Activated T-cell treated with anti-CD3 and anti-CD28 coated beads, Interleukin-2, amount 50 U/mL, for 72 hours (primary cell): Measurements from ENCODE around the gene SCAF11. TPM values are rescaled to one million over a fixed set of nuclear protein-coding genes. Genes with fewer than 3 reads are reported as not detected.

ENCODE experiments used
- ATAC-seq, 2 donors: fragments of 150-1000 bp; cut with Tn5 transposase; replicated peaks in 1 of 2; 2 replicates each; pipeline ENCODE4 v1.10.0; 2021; ENCODE audit warnings: moderate library complexity in 2 of 2, mild to moderate bottlenecking in 1 of 2
- DNase-seq, 2 donors: peaks; one replicate each; pipeline ENCODE4 v3.0.0; 2021 to 2022; ENCODE audit warnings: mixed read lengths in 1 of 2
- H3K27ac Mint-ChIP-seq: one replicate; pipeline ENCODE4 v1.8.0; 2022; ENCODE audit warnings: mild to moderate bottlenecking, moderate library complexity, mixed read lengths
- H3K27me3 Mint-ChIP-seq: one replicate; pipeline ENCODE4 v1.8.0; 2022; ENCODE audit warnings: low read depth, mixed read lengths
- H3K36me3 Mint-ChIP-seq, 2 donors: one replicate each; pipeline ENCODE4 v1.8.0; 2022; ENCODE audit warnings: mixed read lengths in 2 of 2, mild to moderate bottlenecking in 1 of 2; ENCODE audit not compliant: insufficient read depth in 2 of 2
- H3K4me1 Mint-ChIP-seq: one replicate; pipeline ENCODE4 v1.8.0; 2022; ENCODE audit warnings: low read depth, mixed read lengths
- H3K4me3 Mint-ChIP-seq, 2 donors: one replicate each; pipeline ENCODE4 v1.8.0; 2022; ENCODE audit warnings: mild to moderate bottlenecking in 2 of 2, mixed read lengths in 2 of 2, moderate library complexity in 2 of 2
- H3K9me3 Mint-ChIP-seq, 2 donors: one replicate each; pipeline ENCODE4 v1.8.0; 2022; ENCODE audit warnings: mixed read lengths in 2 of 2
- total RNA-seq, 2 donors: library from RNA; stranded (reverse); gene quantifications; one replicate each; pipeline ENCODE4 v1.2.3, GENCODE V29; 2022

SCAF11 gene
- total RNA-seq, 2 donors from 2014 or later, result 114 to 118 TPM

DNA sequence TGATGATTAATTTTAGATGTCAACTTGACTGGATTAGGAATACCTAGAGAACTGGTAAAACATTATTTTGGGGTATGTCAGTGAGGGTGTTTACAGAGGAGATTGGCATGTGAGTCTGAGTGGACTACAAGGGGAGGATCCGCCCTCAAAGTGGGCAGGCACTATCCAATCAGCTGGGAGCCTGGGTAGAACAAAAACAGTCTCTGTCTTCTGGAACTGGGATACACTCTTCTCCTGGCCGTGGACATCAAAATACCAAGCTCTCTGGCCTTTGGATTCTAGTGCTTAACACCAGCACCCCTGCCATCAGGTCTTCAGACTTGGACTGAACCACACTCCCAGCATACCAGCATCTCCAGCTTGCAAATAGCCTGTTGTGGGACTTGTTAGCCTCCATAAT, 4.4 kb upstream of the SCAF11 start:
- Mint-ChIP-seq H3K4me3 (no peak overlapping the region), H3K36me3 (peaks cover 5% of the 10 kb centered on the region in 2 donors), H3K27me3 (no peaks in the 10 kb centered on the region), H3K9me3 (no peaks in the 10 kb centered on the region), H3K4me1 (peaks cover 13% of the 10 kb centered on the region), H3K27ac (no peak overlapping the region)
- DNase-seq (no peak), ATAC-seq (no peak)

DNA sequence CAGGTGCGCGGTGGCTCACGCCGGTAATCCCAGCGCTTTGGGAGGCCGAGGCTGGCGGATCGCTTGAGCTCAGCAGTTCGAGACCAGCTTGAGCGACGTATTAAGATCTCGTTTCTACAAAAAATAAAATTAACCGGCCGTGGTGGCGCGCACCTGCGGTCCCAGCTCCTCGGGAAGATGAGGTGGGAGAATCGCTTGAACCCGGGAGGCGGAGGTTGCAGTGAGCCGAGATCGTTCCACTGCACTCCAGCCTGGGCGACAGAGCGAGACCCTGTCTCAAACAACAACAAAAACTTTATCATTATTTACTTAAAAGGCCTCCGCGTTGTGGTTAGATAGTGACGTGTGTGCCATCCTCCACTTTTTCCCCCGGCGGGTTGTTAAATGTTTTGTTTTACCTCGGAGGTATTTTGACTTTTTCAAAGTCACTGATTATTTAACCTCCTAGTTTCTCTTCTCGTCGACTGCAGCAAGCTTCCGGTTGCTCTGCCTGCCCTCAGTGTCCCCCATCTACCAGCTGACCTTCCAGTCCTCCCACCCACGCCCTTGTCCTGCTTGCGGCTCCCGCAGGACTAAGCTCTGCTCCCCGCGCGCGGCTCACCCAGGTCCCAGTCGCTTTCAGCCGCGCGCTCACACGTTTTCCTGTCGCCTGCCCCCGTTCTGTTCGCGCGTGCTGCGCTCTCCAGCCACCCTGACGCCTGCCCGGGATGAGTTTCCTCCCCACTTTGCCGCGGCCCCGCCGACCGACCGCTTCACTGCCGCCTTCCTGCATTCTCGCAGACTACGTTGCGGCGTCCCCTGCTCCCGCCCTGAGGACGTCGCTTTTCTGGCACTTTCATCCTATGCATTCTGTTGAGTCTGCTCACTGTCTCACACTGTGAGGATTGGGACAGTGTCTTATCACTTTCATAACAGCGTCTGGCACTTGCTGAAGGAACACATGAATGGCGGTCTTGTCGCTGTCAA, 1.2 kb upstream of the SCAF11 start:
- DNase-seq, result peak; percentile 81 to 82
- no peaks in the 10 kb centered on the region for H3K9me3 Mint-ChIP-seq
- peaks cover 38% of the 10 kb centered on the region for H3K4me1 Mint-ChIP-seq
- peak overlapping the region; percentile 98 for H3K27ac Mint-ChIP-seq
- H3K36me3 Mint-ChIP-seq, result peaks cover 6 to 7% of the 10 kb centered on the region in 2 donors
- H3K4me3 Mint-ChIP-seq, result peak overlapping the region; percentile 93 to 97
- peak; percentile 19 to 29 for ATAC-seq
- H3K27me3 Mint-ChIP-seq, result no peaks in the 10 kb centered on the region

DNA sequence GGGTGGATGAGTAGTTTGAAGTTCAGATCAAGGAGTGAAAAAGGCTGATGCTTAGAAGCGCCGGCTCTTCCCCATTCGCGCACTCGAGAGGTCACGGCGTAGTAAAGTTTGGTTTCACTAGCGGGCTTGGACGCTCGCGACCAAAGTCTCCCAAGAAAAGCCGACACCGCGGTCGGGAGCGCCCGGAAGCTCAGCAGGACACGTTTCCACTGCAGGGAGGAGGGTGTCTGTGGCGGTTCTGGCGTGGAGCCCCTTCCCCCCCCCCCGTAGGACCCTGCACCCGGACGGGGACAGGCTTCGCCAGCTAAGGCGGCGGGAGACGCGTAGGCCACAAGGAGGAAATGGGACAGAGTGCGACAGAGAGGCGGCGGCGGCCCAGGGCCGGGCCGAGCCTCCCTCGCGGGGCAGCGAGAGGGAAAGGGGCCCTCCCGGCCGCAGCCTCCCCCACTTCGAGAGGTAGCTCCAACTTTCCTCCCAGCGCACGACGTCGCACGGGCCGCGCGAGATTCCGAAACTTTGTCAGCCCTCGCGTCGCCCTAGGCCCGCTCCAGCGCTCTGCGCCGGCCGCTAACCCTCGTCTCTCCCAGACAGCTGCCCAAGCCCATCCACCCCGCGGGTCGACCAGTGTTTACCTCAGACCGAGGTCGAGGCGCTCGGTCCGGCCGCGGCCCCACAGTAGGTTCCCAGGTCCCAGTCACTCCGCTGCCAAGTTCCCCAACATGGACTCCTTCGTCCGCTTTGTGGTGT, 480 bp downstream of the SCAF11 start:
- no peaks in the 10 kb centered on the region for H3K27me3 Mint-ChIP-seq
- peak; percentile 64 to 65 for DNase-seq
- peak overlapping the region; percentile 98 for H3K27ac Mint-ChIP-seq
- H3K4me3 Mint-ChIP-seq, result peak overlapping the region; percentile 93 to 97
- H3K36me3 Mint-ChIP-seq, result peaks cover 15 to 20% of the 10 kb centered on the region in 2 donors
- H3K9me3 Mint-ChIP-seq, result peaks cover 0 to 2% of the 10 kb centered on the region in 2 donors
- peaks cover 55% of the 10 kb centered on the region for H3K4me1 Mint-ChIP-seq
- ATAC-seq, result peak; percentile 36

DNA sequence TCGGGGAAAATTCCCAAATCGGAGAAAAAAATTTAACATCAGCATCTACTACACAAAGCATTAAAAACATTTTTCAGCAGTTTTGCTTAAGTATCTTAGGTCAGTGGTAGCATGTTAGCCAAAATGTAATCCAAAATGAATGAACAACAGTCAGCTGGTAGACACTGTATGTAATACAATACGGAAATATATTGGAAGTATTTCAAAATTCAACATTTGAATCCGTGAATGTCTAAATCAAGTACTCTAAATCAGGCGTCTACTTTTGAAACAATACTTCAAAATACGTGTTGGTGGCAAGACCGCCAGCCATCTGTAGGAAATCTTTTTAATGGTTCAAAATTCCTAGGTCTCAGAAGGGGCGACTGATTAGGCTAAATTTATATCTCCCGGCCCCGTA, 1.1 kb downstream of the SCAF11 start:
- H3K4me3 Mint-ChIP-seq, result peak overlapping the region; percentile 93 to 97
- peak overlapping the region; percentile 98 for H3K27ac Mint-ChIP-seq
- ATAC-seq (no peak), DNase-seq (no peak)
- no peaks in the 10 kb centered on the region for H3K27me3 Mint-ChIP-seq
- peaks cover 61% of the 10 kb centered on the region for H3K4me1 Mint-ChIP-seq
- H3K36me3 Mint-ChIP-seq, result peaks cover 15 to 20% of the 10 kb centered on the region in 2 donors
- peaks cover 0 to 2% of the 10 kb centered on the region in 2 donors for H3K9me3 Mint-ChIP-seq

DNA sequence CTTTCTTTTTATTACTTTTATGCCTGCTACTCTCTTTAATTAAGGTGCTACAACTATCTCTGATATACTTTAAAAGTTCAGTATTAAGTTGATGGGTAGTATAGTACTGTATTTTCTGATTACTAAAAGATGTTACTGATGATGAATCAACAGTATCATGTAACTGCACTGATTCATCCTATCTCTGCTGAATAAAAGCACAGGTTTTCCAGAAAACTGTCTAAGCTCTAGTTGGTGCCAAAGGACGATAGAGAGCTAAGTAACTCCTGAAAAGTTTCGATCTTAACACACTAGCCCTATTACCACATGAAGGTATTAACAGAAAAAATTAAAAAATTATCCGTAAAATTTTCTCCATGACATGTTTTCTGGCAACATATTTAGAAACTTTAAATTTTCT, 2.1 kb downstream of the SCAF11 start:
- H3K4me3 Mint-ChIP-seq, result peak overlapping the region; percentile 83 to 93
- peak overlapping the region; percentile 90 for H3K27ac Mint-ChIP-seq
- DNase-seq (no peak), ATAC-seq (no peak)
- H3K36me3 Mint-ChIP-seq, result peaks cover 15 to 20% of the 10 kb centered on the region in 2 donors
- H3K9me3 Mint-ChIP-seq, result peaks cover 0 to 2% of the 10 kb centered on the region in 2 donors
- H3K4me1 Mint-ChIP-seq, result peaks cover 71% of the 10 kb centered on the region
- no peaks in the 10 kb centered on the region for H3K27me3 Mint-ChIP-seq

DNA sequence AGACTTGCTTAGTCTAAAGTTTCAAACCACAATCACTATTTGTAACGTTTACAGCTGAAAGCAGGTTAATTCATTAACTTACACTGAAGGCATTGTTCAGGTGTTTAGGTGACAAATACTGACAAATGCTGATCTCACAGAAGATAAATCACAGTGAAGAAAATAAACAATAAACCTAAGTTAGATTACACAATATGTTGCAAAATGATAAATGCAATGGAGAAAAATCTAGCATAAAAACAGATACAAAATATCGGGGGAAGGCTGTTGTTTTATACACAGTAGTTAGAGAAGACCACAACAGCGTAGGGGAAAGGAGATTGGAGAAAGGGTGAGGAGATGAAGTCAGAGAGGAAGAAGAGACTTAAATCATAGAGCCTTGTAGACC, 3.0 kb downstream of the SCAF11 start:
- Mint-ChIP-seq H3K27me3 (no peaks in the 10 kb centered on the region), H3K4me3 (peak overlapping the region; percentile 83 to 93), H3K4me1 (peaks cover 80% of the 10 kb centered on the region), H3K36me3 (peaks cover 15 to 20% of the 10 kb centered on the region in 2 donors), H3K9me3 (peaks cover 0 to 2% of the 10 kb centered on the region in 2 donors), H3K27ac (peak overlapping the region; percentile 32)
- ATAC-seq (no peak), DNase-seq (no peak)

DNA sequence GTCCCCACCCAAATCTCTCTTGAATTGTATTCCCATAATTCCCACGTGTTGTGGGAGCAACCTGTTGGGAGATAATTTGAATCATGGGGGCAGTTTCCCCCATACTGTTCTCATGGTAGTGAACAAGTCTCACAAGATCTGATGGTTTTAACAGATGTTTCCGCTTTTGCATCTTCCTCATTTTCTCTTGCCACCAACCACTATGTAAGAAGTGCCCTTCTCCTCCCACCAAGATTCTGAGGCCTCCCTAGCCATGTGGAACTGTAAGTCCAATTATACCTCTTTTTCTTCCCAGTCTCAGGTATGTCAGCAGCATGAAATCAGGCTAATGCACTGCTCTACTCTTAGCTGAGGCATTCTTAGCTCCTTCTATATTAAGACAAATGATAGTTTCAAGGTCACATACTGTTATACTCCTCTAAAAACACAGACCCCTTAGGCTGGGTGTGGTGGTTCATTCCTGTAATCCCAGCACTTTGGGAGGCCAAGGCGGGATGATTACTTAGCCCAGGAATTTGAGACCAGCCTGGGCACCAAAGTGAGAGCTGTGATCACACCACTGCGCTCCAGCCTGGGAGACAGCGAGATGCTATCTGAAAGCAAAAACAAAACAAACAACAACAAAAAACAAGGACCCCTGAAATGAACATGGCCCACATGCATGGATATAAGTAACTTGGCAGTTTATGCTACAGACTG, 3.6 kb downstream of the SCAF11 start:
- H3K36me3 Mint-ChIP-seq, result peaks cover 13 to 20% of the 10 kb centered on the region in 2 donors
- H3K27ac Mint-ChIP-seq, result peak overlapping the region; percentile 32
- ATAC-seq, result no peak

DNA sequence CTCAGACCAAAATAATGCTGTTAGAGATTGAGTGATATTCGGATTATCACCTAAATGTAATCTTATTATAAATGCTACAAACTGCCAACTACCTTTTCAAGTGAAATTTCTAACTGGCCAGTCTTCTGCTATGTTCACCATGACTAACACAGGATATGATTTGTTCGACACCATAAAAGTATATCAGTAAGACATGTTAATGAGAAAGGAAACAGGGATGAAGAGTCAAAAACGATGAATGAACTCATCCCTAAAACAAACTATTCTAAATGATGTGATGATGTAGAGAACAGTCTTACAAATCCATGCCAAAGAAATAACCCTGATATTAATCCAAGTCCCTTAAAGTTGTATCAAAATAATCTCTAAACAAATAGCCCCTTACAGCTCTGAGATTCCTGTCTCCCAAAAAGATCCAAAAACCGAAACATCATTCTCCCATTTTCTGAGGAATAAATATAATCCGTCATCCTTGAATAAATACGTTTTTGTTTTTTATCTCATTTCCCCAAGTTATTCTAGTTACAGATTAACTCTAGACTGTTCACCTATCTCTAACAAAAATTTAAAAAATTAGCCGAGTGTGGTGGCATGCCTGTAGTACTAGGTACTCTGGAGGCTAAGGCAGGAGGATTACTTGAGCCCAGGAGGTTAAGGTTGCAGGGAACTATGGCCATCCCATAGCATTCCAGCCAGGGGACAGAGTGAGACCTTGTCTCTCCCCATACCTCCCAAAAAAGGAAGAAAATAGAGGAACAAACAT, 9.1 kb downstream of the SCAF11 start:
- Mint-ChIP-seq H3K4me1 (peaks cover 91% of the 10 kb centered on the region), H3K27me3 (no peaks in the 10 kb centered on the region), H3K4me3 (peak overlapping the region in 1 of 2 donors; percentile 53), H3K36me3 (peaks cover 7 to 10% of the 10 kb centered on the region in 2 donors), H3K9me3 (peaks cover 0 to 2% of the 10 kb centered on the region in 2 donors), H3K27ac (peak overlapping the region; percentile 3)
- DNase-seq (no peak), ATAC-seq (peak; percentile 41 to 77)

More for the DNA sequence above, 3.6 kb downstream of the SCAF11 start:
- peaks cover 0 to 2% of the 10 kb centered on the region in 2 donors for H3K9me3 Mint-ChIP-seq
- peak overlapping the region; percentile 10 to 83 for H3K4me3 Mint-ChIP-seq
- DNase-seq, result no peak
- peaks cover 75% of the 10 kb centered on the region for H3K4me1 Mint-ChIP-seq
- H3K27me3 Mint-ChIP-seq, result no peaks in the 10 kb centered on the region

DNA sequence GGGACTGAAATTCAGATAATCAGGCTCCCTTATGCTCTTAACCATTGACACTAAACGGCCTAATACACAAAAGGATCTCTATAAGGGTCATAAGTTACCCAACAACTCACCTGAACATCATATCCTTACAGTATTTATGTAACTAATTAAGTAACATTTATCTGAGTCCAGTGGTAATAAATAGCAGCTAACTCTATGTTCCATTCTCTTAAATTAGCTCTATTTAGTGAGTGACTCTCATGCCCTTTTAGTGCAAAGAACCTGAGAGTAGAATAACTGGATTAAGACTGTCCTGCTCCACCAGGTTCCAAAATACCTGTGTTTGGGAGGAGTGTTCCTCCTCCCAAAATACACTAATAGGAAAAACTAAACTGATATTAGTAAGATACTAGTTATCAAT, 9.8 kb downstream of the SCAF11 start:
- ATAC-seq, result no peak
- no peak for DNase-seq
- Mint-ChIP-seq H3K4me3 (peak overlapping the region in 1 of 2 donors; percentile 64), H3K9me3 (peaks cover 0 to 2% of the 10 kb centered on the region in 2 donors), H3K27me3 (no peaks in the 10 kb centered on the region), H3K27ac (no peak overlapping the region), H3K36me3 (peaks cover 4 to 9% of the 10 kb centered on the region in 2 donors), H3K4me1 (peaks cover 90% of the 10 kb centered on the region)

DNA sequence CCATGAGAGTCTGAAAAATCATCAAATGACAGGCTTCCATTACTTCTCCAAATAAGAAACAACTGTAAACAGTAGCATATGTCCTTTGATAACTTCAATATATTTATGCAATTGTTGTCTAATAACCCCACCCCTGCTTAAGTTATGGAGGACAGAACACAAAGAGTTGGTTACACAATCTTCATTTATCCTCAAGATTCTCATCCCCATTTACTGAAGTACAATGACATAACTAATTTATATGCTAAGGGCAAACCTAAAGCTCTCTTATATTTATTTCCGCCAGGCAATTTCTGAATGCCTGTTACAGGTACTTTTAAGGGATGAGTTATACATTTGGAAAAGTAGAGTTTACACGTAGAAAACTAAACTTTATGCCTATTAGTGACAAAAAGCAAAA, 12.3 kb downstream of the SCAF11 start:
- Mint-ChIP-seq H3K27ac (peak overlapping the region; percentile 10), H3K36me3 (peaks cover 4 to 13% of the 10 kb centered on the region in 2 donors), H3K9me3 (no peaks in the 10 kb centered on the region), H3K4me1 (peaks cover 86% of the 10 kb centered on the region), H3K27me3 (no peaks in the 10 kb centered on the region), H3K4me3 (peak overlapping the region; percentile 11 to 20)
- DNase-seq (no peak), ATAC-seq (no peak)

DNA sequence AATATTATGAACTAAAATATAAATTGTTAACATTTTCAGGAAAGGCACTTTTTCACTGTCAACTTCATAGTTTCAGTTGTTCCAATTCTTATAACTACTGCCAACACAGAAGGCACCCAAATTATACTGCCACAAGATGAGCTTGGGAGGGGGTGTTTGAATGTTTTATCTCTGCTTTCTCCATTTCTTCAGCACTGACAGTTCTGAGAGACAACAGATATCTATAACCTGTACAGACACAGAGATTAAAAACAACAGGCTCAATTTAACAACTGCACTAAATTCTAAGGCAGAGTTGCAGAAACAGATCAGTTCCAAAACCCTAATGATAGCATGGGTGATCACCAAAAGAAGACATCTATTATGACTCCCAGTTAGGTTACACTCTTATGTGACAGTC, 12.8 kb downstream of the SCAF11 start:
- H3K9me3 Mint-ChIP-seq, result peaks cover 0 to 2% of the 10 kb centered on the region in 2 donors
- H3K27ac Mint-ChIP-seq, result no peak overlapping the region
- H3K27me3 Mint-ChIP-seq, result no peaks in the 10 kb centered on the region
- ATAC-seq (no peak), DNase-seq (no peak)
- H3K4me3 Mint-ChIP-seq, result peak overlapping the region in 1 of 2 donors; percentile 11
- H3K4me1 Mint-ChIP-seq, result peaks cover 83% of the 10 kb centered on the region
- H3K36me3 Mint-ChIP-seq, result peaks cover 6 to 16% of the 10 kb centered on the region in 2 donors

DNA sequence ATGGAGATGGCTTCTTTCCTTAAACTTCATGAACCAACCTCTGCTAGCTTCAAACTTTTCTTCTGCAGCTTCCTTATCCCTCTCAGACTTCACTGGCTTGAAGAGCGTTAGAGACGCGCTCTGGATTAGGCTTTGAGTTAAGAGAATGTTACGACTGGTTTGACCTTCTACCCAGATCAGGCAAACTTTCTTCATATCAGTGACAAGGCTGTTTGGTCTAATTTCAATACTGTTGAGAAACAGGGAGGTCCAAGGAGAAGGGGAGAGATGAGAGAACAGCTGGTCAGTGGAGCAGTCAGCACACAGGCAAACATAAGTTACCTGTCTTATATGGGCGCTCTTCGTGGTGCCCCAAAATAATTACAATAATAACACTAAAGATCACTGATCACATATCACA, 14.9 kb downstream of the SCAF11 start:
- no peaks in the 10 kb centered on the region for H3K27me3 Mint-ChIP-seq
- peak overlapping the region; percentile 80 for H3K27ac Mint-ChIP-seq
- ATAC-seq (no peak), DNase-seq (no peak)
- H3K4me1 Mint-ChIP-seq, result peaks cover 83% of the 10 kb centered on the region
- peaks cover 0 to 2% of the 10 kb centered on the region in 2 donors for H3K9me3 Mint-ChIP-seq
- peaks cover 6 to 26% of the 10 kb centered on the region in 2 donors for H3K36me3 Mint-ChIP-seq
- no peak overlapping the region for H3K4me3 Mint-ChIP-seq
